PFSK-1 (cell line): ENCODE data around the gene MEG3.

Source experiments
- FOXP2 ChIP-seq: optimal IDR thresholded peaks from 2 replicates; pipeline ENCODE3; 2011; ENCODE audit warnings: borderline replicate concordance, control low read depth, inconsistent platforms; ENCODE audit not compliant: insufficient read depth; ENCODE audit errors: extremely low read length, extremely low read depth
- POLR2AphosphoS5 ChIP-seq: IDR thresholded peaks from 2 replicates; pipeline ENCODE4 v1.6.1; 2012; ENCODE audit warnings: low read depth, mild to moderate bottlenecking, control low read depth, low read length, moderate library complexity
- REST ChIP-seq, 2 experiments: IDR thresholded peaks; 2 replicates each; pipeline versions ENCODE4 v1.6.1 to v1.8.0; 2011 to 2012; ENCODE audit warnings: low read depth in 2 of 2, low read length in 2 of 2, control low read depth in 1 of 2, inconsistent platforms in 1 of 2, mild to moderate bottlenecking in 1 of 2, moderate library complexity in 1 of 2; ENCODE audit not compliant: insufficient read depth in 1 of 2
- SIN3A ChIP-seq: IDR thresholded peaks from 2 replicates; pipeline ENCODE4 v1.6.1; 2012; ENCODE audit warnings: mild to moderate bottlenecking, low read length, moderate library complexity, borderline replicate concordance; ENCODE audit not compliant: insufficient read depth
- TAF1 ChIP-seq: IDR thresholded peaks from 2 replicates; pipeline ENCODE4 v1.6.1; 2012; ENCODE audit warnings: low read length, control low read depth, borderline replicate concordance; ENCODE audit not compliant: insufficient read depth

Gene MEG3

GRCh38 chr14:100875126-100875525 is 49.2 kb downstream of the MEG3 start:
- TF ChIP-seq REST (IDR thresholded peaks at IDR 0.05; ENCODE audit: insufficient read depth in 1 of 2, low read depth in 2 of 2, low read length in 2 of 2) (no peak), SIN3A (no peak), FOXP2 (no peak), TAF1 (no peak), POLR2AphosphoS5 (no peak)

GRCh38 chr14:100875861-100876590 is 50.1 kb downstream of the MEG3 start:
- TF ChIP-seq SIN3A (no peak), TAF1 (no peak), REST (IDR thresholded peaks at IDR 0.05; ENCODE audit: insufficient read depth in 1 of 2, low read depth in 2 of 2, low read length in 2 of 2) (no peak), POLR2AphosphoS5 (no peak), FOXP2 (no peak)

- TF ChIP-seq SIN3A: no peak
- no peak for TF ChIP-seq FOXP2
- TF ChIP-seq REST (IDR thresholded peaks at IDR 0.05; ENCODE audit: insufficient read depth in 1 of 2, low read depth in 2 of 2, low read length in 2 of 2): no peak
- TF ChIP-seq POLR2AphosphoS5: no peak
- TF ChIP-seq TAF1: no peak
These were observed 52.6 kb downstream of the MEG3 start for GRCh38 chr14:100878271-100879146.

GRCh38 chr14:100879194-100879593 is 53.3 kb downstream of the MEG3 start:
- no peak for TF ChIP-seq POLR2AphosphoS5
- TF ChIP-seq SIN3A: no peak
- no peak for TF ChIP-seq REST (IDR thresholded peaks at IDR 0.05; ENCODE audit: insufficient read depth in 1 of 2, low read depth in 2 of 2, low read length in 2 of 2)
- no peak for TF ChIP-seq TAF1
- TF ChIP-seq FOXP2: no peak
